ENCODE results near the gene FAM193A. TPM values are rescaled to one million over a fixed set of nuclear protein-coding genes. Genes with fewer than 3 reads are reported as not detected.

The FAM193A gene
- total RNA-seq, 4 donors from 2014 or later: 27.7 to 40.4 (median 31.1) TPM

DNA sequence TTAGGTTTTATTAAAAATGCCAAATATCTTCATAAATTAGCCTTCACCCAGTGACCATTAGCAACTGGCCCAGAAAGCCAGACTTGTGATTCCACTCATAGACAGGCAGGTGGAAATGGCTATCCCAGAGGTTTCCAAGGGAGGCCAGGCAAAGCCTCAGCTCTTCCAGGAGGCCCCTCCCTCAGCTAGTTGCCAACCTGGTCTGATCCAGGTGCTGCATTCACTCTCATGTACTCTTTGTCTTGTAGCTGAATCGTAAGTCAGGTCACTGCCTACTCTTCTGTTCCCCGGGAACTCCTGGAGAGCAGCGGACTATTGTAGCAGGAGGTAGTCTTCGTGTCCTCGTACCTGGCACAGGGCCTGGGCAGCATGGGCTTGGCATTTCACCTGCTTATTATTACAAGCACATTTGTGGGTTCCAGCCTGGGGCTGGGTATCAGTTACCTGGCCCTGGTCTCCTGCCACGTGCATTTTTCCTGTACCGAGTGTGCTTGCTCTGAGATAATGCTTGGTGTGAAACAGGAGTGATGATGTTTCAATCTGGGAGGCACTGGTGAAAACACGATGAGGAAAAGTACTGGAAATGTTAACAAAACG is 101.6 kb downstream of the FAM193A start:
- no peaks in the 10 kb centered on the region for H3K4me1 ChIP-seq
- in situ Hi-C loops (cut with MboI; ENCODE audit: low pct_ligation_motif_present in 1 of 4, low pct_unique_long_range_greater_than_20kb in 1 of 4, low sequenced_read_pairs in 3 of 4): no loop called here
- TF ChIP-seq EP300 (IDR thresholded peaks at IDR 0.05; ENCODE audit: low read depth) (no peak), POLR2A (IDR thresholded peaks at IDR 0.05) (no peak), POLR2AphosphoS5 (IDR thresholded peaks at IDR 0.05) (no peak)
- TF ChIP-seq, protein P1, sequence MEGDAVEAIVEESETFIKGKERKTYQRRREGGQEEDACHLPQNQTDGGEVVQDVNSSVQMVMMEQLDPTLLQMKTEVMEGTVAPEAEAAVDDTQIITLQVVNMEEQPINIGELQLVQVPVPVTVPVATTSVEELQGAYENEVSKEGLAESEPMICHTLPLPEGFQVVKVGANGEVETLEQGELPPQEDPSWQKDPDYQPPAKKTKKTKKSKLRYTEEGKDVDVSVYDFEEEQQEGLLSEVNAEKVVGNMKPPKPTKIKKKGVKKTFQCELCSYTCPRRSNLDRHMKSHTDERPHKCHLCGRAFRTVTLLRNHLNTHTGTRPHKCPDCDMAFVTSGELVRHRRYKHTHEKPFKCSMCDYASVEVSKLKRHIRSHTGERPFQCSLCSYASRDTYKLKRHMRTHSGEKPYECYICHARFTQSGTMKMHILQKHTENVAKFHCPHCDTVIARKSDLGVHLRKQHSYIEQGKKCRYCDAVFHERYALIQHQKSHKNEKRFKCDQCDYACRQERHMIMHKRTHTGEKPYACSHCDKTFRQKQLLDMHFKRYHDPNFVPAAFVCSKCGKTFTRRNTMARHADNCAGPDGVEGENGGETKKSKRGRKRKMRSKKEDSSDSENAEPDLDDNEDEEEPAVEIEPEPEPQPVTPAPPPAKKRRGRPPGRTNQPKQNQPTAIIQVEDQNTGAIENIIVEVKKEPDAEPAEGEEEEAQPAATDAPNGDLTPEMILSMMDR (IDR thresholded peaks at IDR 0.05): no peak
- intact Hi-C loops (cut with DNase I; ENCODE audit: low total_unique reads): no loop called here
- WGBS, 2 donors (ENCODE audit: low coverage in 1 of 2): 96% methylated on average over 9 of the region's 9 CpGs; no CpG with 5 or more reads in 1 of the 2 donors
- DNase-seq: no peak
- H3K9me3 ChIP-seq: no peaks in the 10 kb centered on the region
- no peak overlapping the region for H3K4me3 ChIP-seq
- no peaks in the 10 kb centered on the region for H3K27me3 ChIP-seq
- H3K27ac ChIP-seq: no peak overlapping the region
- H3K36me3 ChIP-seq: peaks cover 0 to 25% (median 9%) of the 10 kb centered on the region in 4 donors

DNA sequence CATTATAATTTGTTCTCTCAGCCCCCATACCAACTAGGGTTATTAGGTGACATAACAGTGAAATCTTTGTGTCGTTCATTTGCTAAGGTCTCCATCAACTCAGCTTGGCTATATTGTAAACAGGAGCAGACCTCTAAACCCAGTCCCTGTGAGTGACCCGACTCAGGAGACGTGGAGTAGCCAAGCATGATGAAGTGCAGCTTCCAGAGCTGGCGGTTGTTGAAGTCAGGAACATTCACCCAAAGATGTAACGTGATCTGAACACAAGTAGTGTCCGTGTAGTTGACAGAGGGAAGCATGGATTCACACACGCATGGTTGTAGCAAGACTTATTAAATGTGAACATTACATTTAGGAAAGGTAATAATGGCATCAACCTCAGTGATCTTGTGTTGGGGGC is 102.3 kb downstream of the FAM193A start:
- intact Hi-C loops (cut with DNase I; ENCODE audit: low total_unique reads): no loop called here
- Histone ChIP-seq H3K4me1 (no peaks in the 10 kb centered on the region), H3K27ac (no peak overlapping the region), H3K9me3 (no peaks in the 10 kb centered on the region), H3K36me3 (peaks cover 0 to 25% (median 9%) of the 10 kb centered on the region in 4 donors), H3K4me3 (no peak overlapping the region), H3K27me3 (no peaks in the 10 kb centered on the region)
- WGBS, 2 donors (ENCODE audit: low coverage in 1 of 2): 93 to 100% methylated on average over 2 to 7 of the region's 7 CpGs
- in situ Hi-C loops (cut with MboI; ENCODE audit: low pct_ligation_motif_present in 1 of 4, low pct_unique_long_range_greater_than_20kb in 1 of 4, low sequenced_read_pairs in 3 of 4): no loop called here
- no peak for DNase-seq
- no peak for TF ChIP-seq POLR2A (IDR thresholded peaks at IDR 0.05)
- no peak for TF ChIP-seq POLR2AphosphoS5 (IDR thresholded peaks at IDR 0.05)
- TF ChIP-seq EP300 (IDR thresholded peaks at IDR 0.05; ENCODE audit: low read depth): no peak
- TF ChIP-seq, protein P1 (IDR thresholded peaks at IDR 0.05): no peak

DNA sequence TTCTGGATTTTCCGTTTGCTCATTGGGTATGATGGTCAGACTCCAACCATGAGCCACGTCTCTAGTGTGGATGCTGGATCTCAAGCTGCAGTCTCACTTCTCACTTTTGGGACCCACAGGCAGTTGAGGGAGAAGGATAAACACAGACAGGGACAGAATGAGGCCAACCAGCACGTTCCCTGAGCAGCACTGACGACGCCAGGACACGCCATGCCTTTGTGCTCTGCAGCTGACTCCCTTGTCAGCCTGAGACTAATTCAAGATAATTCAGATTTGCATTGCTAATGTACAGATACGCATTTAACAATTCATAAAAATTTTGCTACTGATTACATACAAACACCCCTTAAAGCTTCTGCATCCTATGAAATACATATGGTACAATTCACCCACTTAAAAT is 106.5 kb downstream of the FAM193A start:
- no peak for TF ChIP-seq EP300 (IDR thresholded peaks at IDR 0.05; ENCODE audit: low read depth)
- TF ChIP-seq, protein P1 (IDR thresholded peaks at IDR 0.05): no peak
- no peak for TF ChIP-seq POLR2AphosphoS5 (IDR thresholded peaks at IDR 0.05)
- no peak for TF ChIP-seq POLR2A (IDR thresholded peaks at IDR 0.05)
- H3K9me3 ChIP-seq: no peaks in the 10 kb centered on the region
- in situ Hi-C loops (cut with MboI; ENCODE audit: low pct_ligation_motif_present in 1 of 4, low pct_unique_long_range_greater_than_20kb in 1 of 4, low sequenced_read_pairs in 3 of 4) (no loop called here), intact Hi-C loops (cut with DNase I; ENCODE audit: low total_unique reads) (no loop called here)
- no peak for DNase-seq
- H3K27me3 ChIP-seq: no peaks in the 10 kb centered on the region
- 92 to 93% methylated on average over 3 to 7 of the region's 7 CpGs for WGBS, 2 donors (ENCODE audit: low coverage in 1 of 2)
- H3K36me3 ChIP-seq: peaks cover 0 to 48% (median 15%) of the 10 kb centered on the region in 4 donors
- no peak overlapping the region for H3K27ac ChIP-seq
- no peak overlapping the region for H3K4me3 ChIP-seq
- no peaks in the 10 kb centered on the region for H3K4me1 ChIP-seq

DNA sequence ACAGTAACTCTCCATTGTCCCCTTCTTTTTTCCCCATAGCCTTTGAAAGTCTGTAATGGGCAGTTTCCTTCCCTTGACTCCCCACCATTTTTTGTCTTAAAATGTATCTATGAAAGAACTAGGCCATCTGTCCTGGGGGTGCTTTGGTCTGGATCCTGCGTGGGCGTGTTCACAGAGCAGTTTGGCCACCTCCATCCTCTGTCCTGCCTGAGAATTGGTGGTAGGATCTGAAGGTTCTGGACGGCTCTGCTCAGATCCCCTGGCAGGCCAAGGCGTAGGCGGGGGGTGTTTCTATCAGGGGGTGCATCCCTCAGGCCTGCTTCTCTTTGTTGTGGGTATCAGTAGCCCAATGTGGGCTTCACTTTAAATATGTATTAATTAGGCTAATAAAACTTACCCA is 107.1 kb downstream of the FAM193A start:
- Histone ChIP-seq H3K36me3 (peaks cover 0 to 54% (median 16%) of the 10 kb centered on the region in 4 donors), H3K4me1 (no peaks in the 10 kb centered on the region), H3K27ac (no peak overlapping the region), H3K27me3 (no peaks in the 10 kb centered on the region), H3K9me3 (no peaks in the 10 kb centered on the region), H3K4me3 (no peak overlapping the region)
- in situ Hi-C loops (cut with MboI; ENCODE audit: low pct_ligation_motif_present in 1 of 4, low pct_unique_long_range_greater_than_20kb in 1 of 4, low sequenced_read_pairs in 3 of 4): no loop called here
- TF ChIP-seq EP300 (IDR thresholded peaks at IDR 0.05; ENCODE audit: low read depth): no peak
- no peak for TF ChIP-seq POLR2A (IDR thresholded peaks at IDR 0.05)
- TF ChIP-seq POLR2AphosphoS5 (IDR thresholded peaks at IDR 0.05): no peak
- TF ChIP-seq, protein P1 (IDR thresholded peaks at IDR 0.05): no peak
- WGBS, 2 donors (ENCODE audit: low coverage in 1 of 2): 94% methylated on average over 5 of the region's 5 CpGs; no CpG with 5 or more reads in 1 of the 2 donors
- intact Hi-C loops (cut with DNase I; ENCODE audit: low total_unique reads): no loop called here
- DNase-seq: no peak

Data from transverse colon (tissue), 4 donors.